ENCODE measurements around the gene MOB1A. TPM values are rescaled to one million over a fixed set of nuclear protein-coding genes. Genes with fewer than 3 reads are reported as not detected.

MOB1A gene
- total RNA-seq, 6 donors from 2014 or later: 23.1 to 143 (median 94.5) TPM

DNA sequence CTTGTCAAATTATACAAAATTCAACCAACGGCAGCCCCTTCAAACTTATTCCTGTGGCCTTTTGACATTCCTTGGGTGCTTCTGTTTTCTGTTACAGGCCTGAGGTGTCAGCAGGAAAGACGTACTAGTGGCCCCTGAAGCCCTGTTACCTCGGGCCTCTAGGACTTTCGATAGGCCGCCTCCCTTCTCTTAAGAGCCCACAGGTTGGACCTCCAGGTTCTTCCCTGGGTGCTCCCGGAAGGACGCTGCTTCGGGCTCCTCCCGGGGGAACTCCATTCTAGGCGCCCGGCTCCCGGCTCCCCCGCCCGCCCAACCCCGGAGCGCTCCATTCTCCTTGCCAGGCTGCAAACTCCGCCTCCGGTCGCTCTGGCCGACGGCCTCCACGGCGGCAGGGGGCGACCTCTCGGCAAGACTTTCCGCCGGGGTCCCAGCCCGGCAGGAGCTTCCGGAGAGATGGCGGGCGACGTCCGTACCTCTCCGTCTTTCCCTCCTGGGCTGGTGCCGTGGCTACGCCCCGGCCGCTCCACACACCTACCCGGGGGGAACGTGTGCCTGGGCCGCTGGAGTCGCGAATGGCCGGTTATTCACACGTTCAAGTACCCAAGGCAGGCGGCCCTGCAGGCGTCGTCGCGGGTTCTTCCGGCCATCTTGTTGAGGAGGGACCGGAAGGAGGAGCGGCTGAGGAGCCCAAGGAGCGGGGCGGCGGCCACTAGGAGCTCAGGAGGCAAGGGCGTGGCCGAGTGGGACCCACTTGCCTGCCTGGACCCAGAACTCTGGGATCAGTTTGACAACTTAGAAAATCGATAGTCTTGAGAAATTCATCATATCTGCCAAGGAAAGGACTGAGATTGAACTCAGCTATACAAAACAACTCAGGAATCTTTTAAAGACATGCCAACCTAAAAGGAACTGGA, 58.5 kb downstream of the MOB1A start:
- DNase-seq (peak; percentile 83 to 95), ATAC-seq (ENCODE audit: low FRiP score in 2 of 2) (peak; percentile 95 to 98)
- H3K4me1 ChIP-seq: peaks cover 0 to 5% (median 0%) of the 10 kb centered on the region in 4 donors
- H3K36me3 ChIP-seq: no peaks in the 10 kb centered on the region
- H3K4me3 ChIP-seq: peak overlapping the region; percentile 46 to 78 (median 58)
- WGBS, 2 donors: 2 to 8% methylated on average over 27 to 45 of the region's 59 CpGs
- peaks cover 0 to 8% (median 0%) of the 10 kb centered on the region in 4 donors for H3K9me3 ChIP-seq
- no peak for TF ChIP-seq EP300 (IDR thresholded peaks at IDR 0.05)
- TF ChIP-seq POLR2AphosphoS5 (IDR thresholded peaks at IDR 0.05): peak in 1 of 2 donors; percentile 58
- TF ChIP-seq POLR2A (IDR thresholded peaks at IDR 0.05): peak in 3 of 4 donors; percentile 22 to 56 (median 42)
- TF ChIP-seq, protein P1, sequence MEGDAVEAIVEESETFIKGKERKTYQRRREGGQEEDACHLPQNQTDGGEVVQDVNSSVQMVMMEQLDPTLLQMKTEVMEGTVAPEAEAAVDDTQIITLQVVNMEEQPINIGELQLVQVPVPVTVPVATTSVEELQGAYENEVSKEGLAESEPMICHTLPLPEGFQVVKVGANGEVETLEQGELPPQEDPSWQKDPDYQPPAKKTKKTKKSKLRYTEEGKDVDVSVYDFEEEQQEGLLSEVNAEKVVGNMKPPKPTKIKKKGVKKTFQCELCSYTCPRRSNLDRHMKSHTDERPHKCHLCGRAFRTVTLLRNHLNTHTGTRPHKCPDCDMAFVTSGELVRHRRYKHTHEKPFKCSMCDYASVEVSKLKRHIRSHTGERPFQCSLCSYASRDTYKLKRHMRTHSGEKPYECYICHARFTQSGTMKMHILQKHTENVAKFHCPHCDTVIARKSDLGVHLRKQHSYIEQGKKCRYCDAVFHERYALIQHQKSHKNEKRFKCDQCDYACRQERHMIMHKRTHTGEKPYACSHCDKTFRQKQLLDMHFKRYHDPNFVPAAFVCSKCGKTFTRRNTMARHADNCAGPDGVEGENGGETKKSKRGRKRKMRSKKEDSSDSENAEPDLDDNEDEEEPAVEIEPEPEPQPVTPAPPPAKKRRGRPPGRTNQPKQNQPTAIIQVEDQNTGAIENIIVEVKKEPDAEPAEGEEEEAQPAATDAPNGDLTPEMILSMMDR (IDR thresholded peaks at IDR 0.05): peak; percentile 47 to 89 (median 64)
- H3K27me3 ChIP-seq: no peaks in the 10 kb centered on the region
- peak overlapping the region; percentile 87 to 91 (median 88) for H3K27ac ChIP-seq

DNA sequence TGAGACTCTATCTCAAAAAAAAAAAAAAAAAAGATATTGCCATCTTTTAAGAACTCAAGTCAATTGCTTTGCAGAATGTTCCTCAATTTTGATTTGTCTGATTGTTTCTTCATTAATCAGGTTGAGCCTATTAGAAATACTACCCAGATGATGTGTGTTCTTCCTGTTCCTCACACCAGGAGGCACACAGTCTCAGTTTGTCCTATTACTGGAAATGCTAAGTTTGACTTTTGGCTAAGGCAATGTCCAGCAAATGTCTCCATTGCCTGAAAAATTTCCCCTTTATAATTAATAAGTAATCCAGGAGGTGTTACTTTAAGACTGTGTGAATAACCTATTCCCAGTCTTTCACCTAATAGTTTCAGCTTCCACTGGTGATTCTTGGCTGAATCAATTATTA, 59.3 kb downstream of the MOB1A start:
- TF ChIP-seq, protein P1 (IDR thresholded peaks at IDR 0.05): peak in 3 of 6 experiments; percentile 19 to 25 (median 22)
- no peak for TF ChIP-seq POLR2A (IDR thresholded peaks at IDR 0.05)
- Histone ChIP-seq H3K36me3 (no peaks in the 10 kb centered on the region), H3K4me1 (peaks cover 0 to 5% (median 0%) of the 10 kb centered on the region in 4 donors), H3K27me3 (no peaks in the 10 kb centered on the region), H3K9me3 (peaks cover 0 to 8% (median 0%) of the 10 kb centered on the region in 4 donors), H3K4me3 (peak overlapping the region in 1 of 4 donors; percentile 78), H3K27ac (peak overlapping the region in 1 of 4 donors; percentile 87)
- no peak for DNase-seq
- ATAC-seq (ENCODE audit: low FRiP score in 2 of 2): no peak

DNA sequence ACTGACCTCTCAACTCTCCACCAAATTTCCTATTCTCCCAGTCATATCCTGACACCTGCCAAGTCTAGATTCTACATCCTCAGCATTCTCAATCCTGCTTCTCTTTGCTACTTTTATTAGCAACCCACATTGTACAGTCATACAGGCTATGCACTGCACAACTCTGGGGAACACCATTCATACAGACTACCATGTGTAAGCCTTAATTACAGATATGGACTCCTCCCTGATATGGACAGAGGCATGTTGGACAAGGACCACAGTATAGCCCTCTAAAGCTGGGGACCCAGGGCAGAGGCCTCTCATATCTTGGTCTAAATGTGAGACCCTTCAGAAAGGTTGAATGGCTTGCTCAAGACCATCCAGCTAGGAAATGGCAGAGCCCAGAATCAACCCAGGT, 67.3 kb downstream of the MOB1A start:
- no peak for ATAC-seq (ENCODE audit: low FRiP score in 2 of 2)
- DNase-seq: no peak
- Histone ChIP-seq H3K27me3 (no peaks in the 10 kb centered on the region), H3K27ac (no peak overlapping the region), H3K4me3 (no peak overlapping the region), H3K9me3 (no peaks in the 10 kb centered on the region), H3K4me1 (no peaks in the 10 kb centered on the region), H3K36me3 (no peaks in the 10 kb centered on the region)
- TF ChIP-seq, protein P1 (IDR thresholded peaks at IDR 0.05): no peak
- TF ChIP-seq POLR2AphosphoS5 (IDR thresholded peaks at IDR 0.05) (no peak), EP300 (IDR thresholded peaks at IDR 0.05) (no peak), POLR2A (IDR thresholded peaks at IDR 0.05) (no peak)

DNA sequence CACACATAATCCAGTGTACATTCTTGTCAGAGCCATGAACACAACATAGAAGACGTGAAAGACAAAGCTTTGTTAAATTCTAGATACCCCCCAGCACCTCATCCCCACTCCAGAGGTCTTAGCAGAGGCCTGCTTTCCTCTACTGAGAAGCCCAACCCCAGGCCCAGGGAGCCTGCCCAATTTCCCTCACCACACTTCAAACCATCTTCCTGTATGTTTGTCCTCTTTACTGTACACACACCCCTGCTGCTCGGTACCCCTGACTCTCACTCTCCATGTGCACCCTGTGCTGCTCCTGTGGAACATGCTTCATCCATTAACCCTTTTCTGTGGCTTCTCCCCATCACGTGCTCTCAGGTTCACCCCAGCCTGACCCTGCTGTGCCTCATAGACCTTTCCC, 68.1 kb downstream of the MOB1A start:
- H3K36me3 ChIP-seq: no peaks in the 10 kb centered on the region
- no peak overlapping the region for H3K4me3 ChIP-seq
- 82 to 91% methylated on average over 3 of the region's 3 CpGs for WGBS, 2 donors
- no peaks in the 10 kb centered on the region for H3K27me3 ChIP-seq
- H3K27ac ChIP-seq: no peak overlapping the region
- ATAC-seq (ENCODE audit: low FRiP score in 2 of 2) (peak in 1 of 2 donors; percentile 30), DNase-seq (no peak)
- TF ChIP-seq, protein P1 (IDR thresholded peaks at IDR 0.05): no peak
- TF ChIP-seq POLR2AphosphoS5 (IDR thresholded peaks at IDR 0.05): no peak
- H3K9me3 ChIP-seq: no peaks in the 10 kb centered on the region
- no peaks in the 10 kb centered on the region for H3K4me1 ChIP-seq

Measured in upper lobe of left lung (tissue), 6 donors.